GM12891 (cell line): ENCODE data around the gene OR9A2.

Experiments
- PAX5 ChIP-seq: IDR thresholded peaks from 2 replicates; pipeline ENCODE4 v1.6.1; 2011; ENCODE audit warnings: low read length, moderate library complexity, mild to moderate bottlenecking; ENCODE audit not compliant: insufficient read depth, severe bottlenecking
- POLR2A ChIP-seq: IDR thresholded peaks from 2 replicates; pipeline ENCODE4 v1.6.1; 2011; ENCODE audit warnings: low read depth, low read length, control low read depth
- POLR2AphosphoS5 ChIP-seq: IDR thresholded peaks from 2 replicates; pipeline ENCODE4 v1.6.1; 2011; ENCODE audit warnings: low read depth, low read length, control low read depth
- POU2F2 ChIP-seq: IDR thresholded peaks from 2 replicates; pipeline ENCODE4 v1.6.1; 2011; ENCODE audit warnings: low read depth, mild to moderate bottlenecking, control low read depth, low read length, moderate library complexity
- SPI1 ChIP-seq: IDR thresholded peaks from 2 replicates; pipeline ENCODE4 v1.6.1; 2011; ENCODE audit warnings: low read depth, low read length, control low read depth
- TAF1 ChIP-seq: IDR thresholded peaks from 2 replicates; pipeline ENCODE4 v1.6.1; 2011; ENCODE audit warnings: low read depth, low read length, control low read depth

DNA sequence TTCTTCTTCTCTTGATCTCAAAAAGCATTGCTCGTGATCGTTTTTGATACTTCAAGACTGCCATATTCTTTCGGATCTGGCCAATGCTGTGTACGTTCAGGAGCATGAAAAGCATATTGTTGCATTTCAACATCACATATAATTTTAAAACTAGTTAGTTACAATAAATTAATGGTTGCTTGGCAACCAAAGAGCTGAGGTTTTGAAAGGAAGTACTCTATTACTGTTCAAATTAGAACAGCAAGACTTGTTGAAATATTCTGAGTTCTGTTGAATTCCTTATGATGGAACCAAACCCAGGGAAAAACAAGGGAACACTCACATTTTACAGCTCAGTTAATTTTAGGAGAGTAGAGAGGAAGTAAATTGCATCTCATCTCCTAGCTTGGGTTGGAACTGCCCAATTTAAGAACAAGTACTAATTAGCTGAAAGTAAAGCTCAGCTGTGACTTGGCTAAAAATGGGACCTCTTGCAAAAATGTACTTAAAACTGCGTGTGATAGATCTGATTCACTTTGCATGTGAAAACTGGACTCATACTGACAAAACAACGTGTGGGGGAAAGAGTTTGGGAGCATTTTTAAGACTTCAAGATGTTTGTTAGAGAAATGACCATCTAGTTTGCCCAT, 21.2 kb downstream of the OR9A2 start:
- TF ChIP-seq POLR2A (no peak), POLR2AphosphoS5 (no peak), SPI1 (no peak), TAF1 (no peak), POU2F2 (no peak), PAX5 (no peak)
